GM18511 (cell line): ENCODE results near the gene PPP1R12C.
"Not testable (repeated sequence)": the region's sequence is repeated elsewhere in the genome, so short reads cannot be mapped to it uniquely, and the experiment has no call there.

Source experiments
- ATAC-seq: cut with Tn5 transposase; IDR thresholded peaks from one replicate; pipeline ENCODE4 v1.9.1; 2021; ENCODE audit warnings: mild to moderate bottlenecking, moderate library complexity; ENCODE audit not compliant: unreplicated experiment

Gene PPP1R12C

GRCh38 chr19:55112246-55112776, 5.1 kb downstream of the PPP1R12C start:
- ATAC-seq = no peak

GRCh38 chr19:55111238-55111831, 6.1 kb downstream of the PPP1R12C start:
- no peak for ATAC-seq

- no peak for ATAC-seq
These were observed 7.7 kb downstream of the PPP1R12C start for GRCh38 chr19:55109527-55110291.

- not testable (repeated sequence) for ATAC-seq
These were observed 10.2 kb downstream of the PPP1R12C start for GRCh38 chr19:55107252-55107651.

GRCh38 chr19:55106591-55106990, 10.8 kb downstream of the PPP1R12C start:
- no peak for ATAC-seq

GRCh38 chr19:55105237-55105636, 12.2 kb downstream of the PPP1R12C start:
- no peak for ATAC-seq

GRCh38 chr19:55103190-55103589, 14.2 kb downstream of the PPP1R12C start:
- ATAC-seq = no peak

- no peak for ATAC-seq
These were observed 16.2 kb downstream of the PPP1R12C start for GRCh38 chr19:55101261-55101660.

GRCh38 chr19:55099557-55100506, 17.6 kb downstream of the PPP1R12C start:
- no peak for ATAC-seq

GRCh38 chr19:55098716-55099556, 18.5 kb downstream of the PPP1R12C start:
- no peak for ATAC-seq

- ATAC-seq = no peak
These were observed 19.3 kb downstream of the PPP1R12C start for GRCh38 chr19:55097864-55098715.

- no peak for ATAC-seq
These were observed 21.3 kb downstream of the PPP1R12C start for GRCh38 chr19:55096061-55096701.

- no peak for ATAC-seq
These were observed 22.0 kb downstream of the PPP1R12C start for GRCh38 chr19:55095260-55096060.

- no peak for ATAC-seq
These were observed 22.8 kb downstream of the PPP1R12C start for GRCh38 chr19:55094456-55095259.

- no peak for ATAC-seq
These were observed 24.8 kb downstream of the PPP1R12C start for GRCh38 chr19:55092423-55093318.

- ATAC-seq = no peak
These were observed 25.5 kb downstream of the PPP1R12C start for GRCh38 chr19:55091955-55092354.
